Glutamatergic neuron (in vitro differentiated cells): Measurements from ENCODE around the gene AR. TPM values are rescaled to one million over a fixed set of nuclear protein-coding genes. Genes with fewer than 3 reads are reported as not detected.

Experiments used
- DNase-seq: peaks from one replicate; pipeline ENCODE4 v3.0.0; 2022
- H3K27ac Mint-ChIP-seq: one replicate; pipeline ENCODE4 v1.8.0; 2020; ENCODE audit warnings: mild to moderate bottlenecking, mixed read lengths, inconsistent platforms; ENCODE audit not compliant: unreplicated experiment
- H3K27me3 Mint-ChIP-seq: one replicate; pipeline ENCODE4 v1.8.0; 2020; ENCODE audit warnings: mild to moderate bottlenecking, moderate library complexity, mixed read lengths, inconsistent platforms; ENCODE audit not compliant: unreplicated experiment
- H3K36me3 Mint-ChIP-seq: one replicate; pipeline ENCODE4 v1.8.0; 2020; ENCODE audit warnings: mild to moderate bottlenecking, mixed read lengths, inconsistent platforms; ENCODE audit not compliant: unreplicated experiment
- H3K4me1 Mint-ChIP-seq: one replicate; pipeline ENCODE4 v1.8.0; 2020; ENCODE audit warnings: mild to moderate bottlenecking, low read depth, mixed read lengths, inconsistent platforms; ENCODE audit not compliant: unreplicated experiment
- H3K4me3 Mint-ChIP-seq: one replicate; pipeline ENCODE4 v1.8.0; 2020; ENCODE audit warnings: mild to moderate bottlenecking, mixed read lengths, inconsistent platforms; ENCODE audit not compliant: unreplicated experiment
- H3K9me3 Mint-ChIP-seq: one replicate; pipeline ENCODE4 v1.8.0; 2020; ENCODE audit warnings: mild to moderate bottlenecking, moderate library complexity, mixed read lengths, inconsistent platforms; ENCODE audit not compliant: unreplicated experiment
- CTCF ChIP-seq: fragments of 200-600 bp; sonication (generic); IDR thresholded peaks from one replicate; pipeline ENCODE4 v1.5.0; 2021; ENCODE audit not compliant: partially characterized antibody, unreplicated experiment
- total RNA-seq: library from RNA; stranded (reverse); fragmentation: NEBNext Ultra II Directional; extraction: Animal tissue kit (Norgen Biotek cat#: 25700); gene quantifications from one replicate; pipeline ENCODE4 v1.2.1, GENCODE V29; 2021; ENCODE audit not compliant: unreplicated experiment

The AR gene
- total RNA-seq, 1 donor from 2014 or later, result 0.56 TPM

- no peaks in the 10 kb centered on the region for H3K27me3 Mint-ChIP-seq
- H3K9me3 Mint-ChIP-seq, result no peaks in the 10 kb centered on the region
- no peak overlapping the region for H3K4me3 Mint-ChIP-seq
- no peaks in the 10 kb centered on the region for H3K4me1 Mint-ChIP-seq
- no peak for DNase-seq
- no peak overlapping the region for H3K27ac Mint-ChIP-seq
- TF ChIP-seq CTCF, result no peak
- no peaks in the 10 kb centered on the region for H3K36me3 Mint-ChIP-seq
Observed at GRCh38 chrX:67779099-67779498, 235.3 kb downstream of the AR start.
